ENCODE measurements around the gene PADI3. TPM values are rescaled to one million over a fixed set of nuclear protein-coding genes. Genes with fewer than 3 reads are reported as not detected.

PADI3 gene
- total RNA-seq, 4 donors from 2014 or later, result not detected

DNA sequence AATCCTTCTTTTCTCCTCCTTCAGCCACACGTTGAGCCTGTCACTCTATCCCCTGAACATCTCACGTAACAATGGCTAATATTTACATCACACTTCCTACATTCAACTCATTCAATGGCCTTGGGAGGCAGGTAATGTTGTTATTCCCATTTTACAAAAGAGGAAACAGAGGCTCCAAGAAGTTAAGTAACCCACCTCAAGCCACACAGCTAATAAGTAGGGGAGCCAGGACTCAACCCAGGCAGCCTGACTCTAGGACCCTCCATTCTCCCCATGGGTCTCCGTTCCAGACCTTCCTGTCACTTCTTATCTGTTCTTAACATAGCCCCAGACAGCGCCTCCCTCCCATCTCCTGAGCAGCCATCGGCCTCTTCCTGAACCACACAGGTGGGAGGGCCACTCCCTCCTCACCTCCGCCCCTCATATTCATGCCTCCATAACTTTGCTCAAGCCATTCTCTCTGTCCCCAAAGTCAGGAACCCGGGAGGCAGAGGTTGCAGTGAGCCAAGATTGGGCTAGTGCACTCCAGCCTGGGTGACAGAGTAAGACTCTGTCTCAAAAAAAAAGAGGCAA lies 61.3 kb downstream of the PADI3 start:
- H3K27me3 ChIP-seq, result no peaks in the 10 kb centered on the region

DNA sequence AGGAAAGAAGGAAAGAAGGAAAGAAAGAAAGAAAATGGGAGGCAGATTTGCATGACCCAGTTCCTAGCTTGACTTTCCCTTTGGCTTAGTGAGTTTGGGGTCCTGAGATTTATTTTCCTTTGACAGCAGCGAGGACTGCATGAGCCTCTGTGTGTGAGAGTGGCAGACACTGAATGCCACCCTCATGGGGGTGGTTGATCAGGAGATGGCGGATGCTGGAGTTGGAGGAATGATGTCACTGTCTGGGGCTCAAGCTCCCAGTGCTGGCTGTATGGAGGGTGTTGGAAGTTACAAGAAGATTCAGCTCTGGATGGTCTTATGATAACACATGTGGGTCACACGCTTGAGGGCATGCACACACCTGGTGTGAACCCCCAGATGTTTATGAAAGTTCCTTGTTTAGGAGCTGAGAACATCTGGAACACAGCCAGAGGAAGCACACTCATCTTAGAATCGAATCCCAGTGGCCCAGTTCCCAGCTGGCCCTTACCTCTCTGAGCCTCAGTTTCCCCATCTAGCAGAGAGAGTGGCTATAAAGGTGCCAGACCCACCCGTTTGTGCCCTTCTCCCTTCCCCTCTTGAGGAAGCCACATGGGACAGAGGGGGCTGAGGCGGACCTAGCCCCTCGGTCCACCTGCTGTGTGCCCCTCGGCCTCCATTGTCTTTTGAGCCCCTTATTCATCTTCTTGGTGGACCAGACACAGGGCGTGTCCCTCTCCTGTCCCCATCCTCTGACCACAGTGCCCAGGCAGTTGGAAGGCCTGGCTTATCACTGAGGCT lies 64.8 kb downstream of the PADI3 start:
- Histone ChIP-seq H3K27me3 (no peaks in the 10 kb centered on the region), H3K9me3 (no peaks in the 10 kb centered on the region), H3K4me3 (no peak overlapping the region), H3K36me3 (no peaks in the 10 kb centered on the region), H3K27ac (no peak overlapping the region), H3K4me1 (no peaks in the 10 kb centered on the region)
- intact Hi-C loops (cut with DNase I; ENCODE audit: low total_unique reads), result no loop called here
- no peak for DNase-seq
- TF ChIP-seq, protein P1, sequence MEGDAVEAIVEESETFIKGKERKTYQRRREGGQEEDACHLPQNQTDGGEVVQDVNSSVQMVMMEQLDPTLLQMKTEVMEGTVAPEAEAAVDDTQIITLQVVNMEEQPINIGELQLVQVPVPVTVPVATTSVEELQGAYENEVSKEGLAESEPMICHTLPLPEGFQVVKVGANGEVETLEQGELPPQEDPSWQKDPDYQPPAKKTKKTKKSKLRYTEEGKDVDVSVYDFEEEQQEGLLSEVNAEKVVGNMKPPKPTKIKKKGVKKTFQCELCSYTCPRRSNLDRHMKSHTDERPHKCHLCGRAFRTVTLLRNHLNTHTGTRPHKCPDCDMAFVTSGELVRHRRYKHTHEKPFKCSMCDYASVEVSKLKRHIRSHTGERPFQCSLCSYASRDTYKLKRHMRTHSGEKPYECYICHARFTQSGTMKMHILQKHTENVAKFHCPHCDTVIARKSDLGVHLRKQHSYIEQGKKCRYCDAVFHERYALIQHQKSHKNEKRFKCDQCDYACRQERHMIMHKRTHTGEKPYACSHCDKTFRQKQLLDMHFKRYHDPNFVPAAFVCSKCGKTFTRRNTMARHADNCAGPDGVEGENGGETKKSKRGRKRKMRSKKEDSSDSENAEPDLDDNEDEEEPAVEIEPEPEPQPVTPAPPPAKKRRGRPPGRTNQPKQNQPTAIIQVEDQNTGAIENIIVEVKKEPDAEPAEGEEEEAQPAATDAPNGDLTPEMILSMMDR (IDR thresholded peaks at IDR 0.05), result no peak
- TF ChIP-seq POLR2A (IDR thresholded peaks at IDR 0.05), result no peak

More for the DNA sequence above, 61.3 kb downstream of the PADI3 start:
- Histone ChIP-seq H3K36me3 (no peaks in the 10 kb centered on the region), H3K9me3 (no peaks in the 10 kb centered on the region), H3K4me3 (no peak overlapping the region), H3K27ac (no peak overlapping the region), H3K4me1 (no peaks in the 10 kb centered on the region)
- intact Hi-C loops (cut with DNase I; ENCODE audit: low total_unique reads), result no loop called here
- TF ChIP-seq, protein P1 (IDR thresholded peaks at IDR 0.05), result no peak
- no peak for TF ChIP-seq POLR2A (IDR thresholded peaks at IDR 0.05)
- no peak for DNase-seq

DNA sequence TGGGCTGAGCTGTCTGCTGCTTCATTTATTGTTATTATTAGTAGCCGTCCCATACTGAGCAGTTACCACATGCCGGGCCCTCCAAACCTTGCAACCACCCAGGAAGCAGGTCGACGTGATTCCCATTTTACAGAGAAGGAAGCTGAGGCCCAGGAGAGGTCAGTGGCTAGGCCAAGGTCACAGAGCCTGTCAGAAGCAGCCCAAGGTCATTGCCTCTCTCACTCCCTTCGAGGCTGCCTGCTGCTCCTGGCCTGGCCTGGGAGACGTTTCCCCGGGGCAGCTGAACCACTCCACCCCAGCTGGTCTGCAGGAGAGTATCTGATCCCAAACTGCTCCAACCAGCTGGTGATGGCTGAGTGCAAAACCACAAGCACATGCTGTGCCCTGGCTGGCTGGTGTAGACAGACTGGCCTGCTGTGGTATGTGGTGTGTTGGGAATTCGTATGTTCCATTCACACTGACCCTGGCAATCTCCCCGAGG lies 65.6 kb downstream of the PADI3 start:
- TF ChIP-seq, protein P1 (IDR thresholded peaks at IDR 0.05), result no peak
- no peak for TF ChIP-seq POLR2A (IDR thresholded peaks at IDR 0.05)
- Histone ChIP-seq H3K27me3 (no peaks in the 10 kb centered on the region), H3K36me3 (no peaks in the 10 kb centered on the region), H3K4me1 (no peaks in the 10 kb centered on the region), H3K4me3 (no peak overlapping the region), H3K9me3 (no peaks in the 10 kb centered on the region), H3K27ac (no peak overlapping the region)
- no peak for DNase-seq
- intact Hi-C loops (cut with DNase I; ENCODE audit: low total_unique reads), result no loop called here

GRCh38 chr1:17315542-17316130 lies 66.7 kb downstream of the PADI3 start:
- Histone ChIP-seq H3K36me3 (no peaks in the 10 kb centered on the region), H3K9me3 (no peaks in the 10 kb centered on the region), H3K4me1 (no peaks in the 10 kb centered on the region), H3K27ac (no peak overlapping the region), H3K4me3 (no peak overlapping the region), H3K27me3 (no peaks in the 10 kb centered on the region)
- TF ChIP-seq POLR2A (IDR thresholded peaks at IDR 0.05), result no peak
- TF ChIP-seq, protein P1 (IDR thresholded peaks at IDR 0.05), result no peak
- no peak for DNase-seq
- intact Hi-C loops (cut with DNase I; ENCODE audit: low total_unique reads), result no loop called here

DNA sequence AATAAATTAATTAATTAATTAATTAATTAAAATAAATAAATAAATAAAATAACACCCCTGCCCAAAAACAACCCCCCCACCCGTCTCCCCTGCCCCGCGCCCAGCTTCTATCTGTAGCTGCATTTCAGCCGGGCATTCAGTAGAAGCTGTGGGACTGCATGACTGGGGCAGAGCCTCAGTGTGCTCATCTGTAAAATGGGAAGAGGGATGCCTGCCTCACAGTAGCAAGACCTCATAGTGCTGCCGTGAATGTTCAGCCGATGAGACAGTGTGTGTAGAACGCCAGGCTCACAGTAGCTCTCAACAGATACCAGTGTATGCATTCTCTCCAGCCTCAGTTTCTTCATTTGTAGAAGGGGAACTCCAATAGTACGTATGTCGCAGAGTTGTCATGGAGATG lies 67.8 kb downstream of the PADI3 start:
- Histone ChIP-seq H3K27me3 (no peaks in the 10 kb centered on the region), H3K4me3 (no peak overlapping the region), H3K36me3 (no peaks in the 10 kb centered on the region), H3K27ac (no peak overlapping the region), H3K4me1 (no peaks in the 10 kb centered on the region), H3K9me3 (no peaks in the 10 kb centered on the region)
- TF ChIP-seq POLR2A (IDR thresholded peaks at IDR 0.05), result no peak
- TF ChIP-seq, protein P1 (IDR thresholded peaks at IDR 0.05), result no peak
- intact Hi-C loops (cut with DNase I; ENCODE audit: low total_unique reads), result no loop called here
- no peak for DNase-seq
